GM10248 (cell line): ENCODE data around the gene USP46.

Source experiments
- CTCF ChIA-PET: fragments of 300-600 bp; sonication (Branson Sonifier 250); formaldehyde crosslinking; extraction: SDS; loops from one replicate; lab custom pipeline; 2021; ENCODE audit warnings: antibody characterized with exemption; lab: Yijun Ruan, JAX
- POLR2A ChIA-PET: fragments of 350-650 bp; sonication (Branson Sonifier 250); formaldehyde crosslinking; extraction: SDS; loops from one replicate; lab custom pipeline; 2020; ENCODE audit warnings: antibody characterized with exemption; lab: Yijun Ruan, JAX
- DNase-seq: peaks from one replicate; pipeline ENCODE4 v3.0.0; 2012; ENCODE audit errors: extremely low spot score
- TF ChIP-seq, protein P1 (sequence below): IDR thresholded peaks from 2 replicates; pipeline ENCODE4 v1.5.1; 2012; ENCODE audit warnings: mild to moderate bottlenecking, low read depth; ENCODE audit errors: extremely low read depth, missing control alignments, control extremely low read depth

Gene USP46

GRCh38 chr4:52622564-52622963 is 36.5 kb downstream of the USP46 start:
- ChIA-PET CTCF (no interaction called here), POLR2A (no interaction called here)
- TF ChIP-seq, protein P1, sequence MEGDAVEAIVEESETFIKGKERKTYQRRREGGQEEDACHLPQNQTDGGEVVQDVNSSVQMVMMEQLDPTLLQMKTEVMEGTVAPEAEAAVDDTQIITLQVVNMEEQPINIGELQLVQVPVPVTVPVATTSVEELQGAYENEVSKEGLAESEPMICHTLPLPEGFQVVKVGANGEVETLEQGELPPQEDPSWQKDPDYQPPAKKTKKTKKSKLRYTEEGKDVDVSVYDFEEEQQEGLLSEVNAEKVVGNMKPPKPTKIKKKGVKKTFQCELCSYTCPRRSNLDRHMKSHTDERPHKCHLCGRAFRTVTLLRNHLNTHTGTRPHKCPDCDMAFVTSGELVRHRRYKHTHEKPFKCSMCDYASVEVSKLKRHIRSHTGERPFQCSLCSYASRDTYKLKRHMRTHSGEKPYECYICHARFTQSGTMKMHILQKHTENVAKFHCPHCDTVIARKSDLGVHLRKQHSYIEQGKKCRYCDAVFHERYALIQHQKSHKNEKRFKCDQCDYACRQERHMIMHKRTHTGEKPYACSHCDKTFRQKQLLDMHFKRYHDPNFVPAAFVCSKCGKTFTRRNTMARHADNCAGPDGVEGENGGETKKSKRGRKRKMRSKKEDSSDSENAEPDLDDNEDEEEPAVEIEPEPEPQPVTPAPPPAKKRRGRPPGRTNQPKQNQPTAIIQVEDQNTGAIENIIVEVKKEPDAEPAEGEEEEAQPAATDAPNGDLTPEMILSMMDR = no peak
- DNase-seq = no peak

GRCh38 chr4:52621567-52621966 is 37.5 kb downstream of the USP46 start:
- POLR2A ChIA-PET = no interaction called here
- TF ChIP-seq, protein P1 = no peak
- CTCF ChIA-PET = interaction anchor here (1.6 kb wide), 1 partner anchor 8 kb away, joined by 6 read pairs; no protein-coding TSS in a partner anchor
- DNase-seq = no peak

GRCh38 chr4:52619591-52619931 is 39.5 kb downstream of the USP46 start:
- ChIA-PET POLR2A (no interaction called here), CTCF (interaction anchor here (1.0 to 1.7 kb wide), 4 partner anchors 10 to 291 kb away, joined by 3 to 5 read pairs (median 3); no protein-coding TSS in a partner anchor)
- TF ChIP-seq, protein P1 = no peak
- DNase-seq = no peak

DNA sequence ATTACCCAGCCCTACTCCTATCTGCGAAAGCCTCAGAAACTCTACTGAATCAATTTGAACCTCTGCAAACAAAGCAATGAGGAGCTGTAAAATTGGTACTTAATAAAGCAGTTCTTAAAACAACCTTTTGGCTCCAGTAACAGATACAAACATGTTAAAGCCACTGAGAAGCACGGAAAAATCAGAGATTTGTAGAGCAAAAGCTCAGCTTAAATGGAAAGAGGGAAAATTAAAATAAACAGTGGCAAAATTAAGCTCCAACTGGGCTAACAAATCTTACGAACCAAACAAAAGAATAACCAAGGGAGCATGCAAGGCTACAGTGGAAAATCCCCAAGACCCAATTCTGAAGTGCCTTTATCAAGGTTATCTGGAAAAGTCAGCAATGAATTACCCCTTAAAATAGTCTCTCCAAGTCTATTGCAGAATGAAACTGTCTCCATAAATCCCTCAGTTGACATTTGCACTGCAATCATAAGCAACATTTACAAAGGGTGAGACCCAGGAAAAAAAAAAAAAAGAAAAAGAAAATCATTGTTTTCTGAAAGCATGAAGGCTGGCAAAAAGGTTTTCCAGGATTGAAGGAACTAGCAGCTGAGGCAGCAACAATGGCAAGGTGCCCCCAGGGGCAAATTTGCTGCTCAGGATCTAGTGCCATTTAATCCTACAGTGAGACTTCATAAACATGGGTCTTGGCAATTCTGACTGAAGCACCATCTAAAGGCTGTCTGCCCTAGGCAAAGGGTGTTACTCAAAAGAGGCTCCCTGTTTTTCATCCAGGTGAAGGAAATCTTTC is 40.1 kb downstream of the USP46 start:
- CTCF ChIA-PET = interaction anchor here (0.7 to 2.2 kb wide), 5 partner anchors 10 to 291 kb away, joined by 3 to 9 read pairs (median 4); no protein-coding TSS in a partner anchor
- POLR2A ChIA-PET = no interaction called here
- DNase-seq = no peak
- TF ChIP-seq, protein P1 = no peak

DNA sequence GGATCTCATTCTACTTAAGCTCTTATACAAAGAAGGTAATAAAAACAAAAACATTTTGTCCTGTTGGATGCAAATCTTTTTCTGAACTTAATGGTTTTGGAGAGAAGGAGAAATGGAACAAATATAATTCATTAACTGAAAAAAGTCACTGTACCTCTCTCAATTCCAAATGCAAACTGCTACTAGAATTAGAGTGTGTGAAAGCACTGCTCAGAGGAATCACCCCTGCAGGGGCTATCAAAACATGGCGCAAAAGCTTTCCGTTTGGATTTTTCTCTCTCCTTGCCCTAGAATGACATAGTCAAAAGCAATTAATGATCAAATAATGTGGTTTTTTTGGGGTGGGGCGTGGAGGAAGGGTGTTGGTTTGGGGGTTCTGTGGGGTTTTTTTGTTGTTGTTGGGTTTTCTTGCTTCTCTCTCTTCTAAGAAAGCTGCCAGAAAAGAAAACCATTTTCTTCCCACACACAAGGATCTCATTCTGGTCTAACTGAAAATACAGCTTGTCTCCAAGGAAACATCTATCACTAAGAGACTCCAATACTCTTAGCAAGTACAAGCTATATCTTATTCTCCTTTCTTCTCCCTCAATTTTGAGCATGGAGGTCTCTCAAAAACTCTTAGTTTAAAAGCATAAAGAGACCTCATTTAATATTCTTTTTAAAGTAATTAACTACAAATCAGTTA is 41.6 kb downstream of the USP46 start:
- POLR2A ChIA-PET = no interaction called here
- TF ChIP-seq, protein P1 = no peak
- CTCF ChIA-PET = interaction anchor here (1.2 to 2.2 kb wide), 8 partner anchors 11 to 72 kb away, joined by 3 to 9 read pairs (median 3); no protein-coding TSS in a partner anchor
- DNase-seq = no peak

- ChIA-PET POLR2A (no interaction called here), CTCF (no interaction called here)
- TF ChIP-seq, protein P1 = no peak
Observed at GRCh38 chr4:52614241-52614640, 44.9 kb downstream of the USP46 start.

More at GRCh38 chr4:52614241-52614640, 44.9 kb downstream of the USP46 start:
- no peak for DNase-seq
